Measurements from ENCODE around the gene HHATL.

DNA sequence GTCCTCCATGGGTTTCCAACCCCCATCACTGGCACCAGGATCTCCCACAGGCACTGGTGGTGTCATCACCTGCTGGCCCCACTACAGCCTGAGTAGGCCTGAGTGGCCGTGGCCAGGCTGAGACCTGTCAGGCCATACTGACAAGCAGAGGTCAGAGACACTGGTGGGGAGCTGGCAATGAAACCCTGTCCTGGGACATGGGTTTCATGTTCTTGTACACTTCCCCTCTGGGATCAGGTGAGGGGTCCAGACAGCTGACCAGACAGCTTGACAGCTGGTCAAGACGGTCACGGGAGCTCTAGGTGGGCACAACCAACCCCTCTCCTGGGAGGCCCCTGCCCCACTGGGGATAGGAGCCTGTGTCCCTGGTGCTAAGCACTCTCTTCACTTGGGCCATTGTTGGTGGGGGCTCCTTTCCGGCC lies 36.0 kb downstream of the HHATL start:
- TF ChIP-seq, protein P1, sequence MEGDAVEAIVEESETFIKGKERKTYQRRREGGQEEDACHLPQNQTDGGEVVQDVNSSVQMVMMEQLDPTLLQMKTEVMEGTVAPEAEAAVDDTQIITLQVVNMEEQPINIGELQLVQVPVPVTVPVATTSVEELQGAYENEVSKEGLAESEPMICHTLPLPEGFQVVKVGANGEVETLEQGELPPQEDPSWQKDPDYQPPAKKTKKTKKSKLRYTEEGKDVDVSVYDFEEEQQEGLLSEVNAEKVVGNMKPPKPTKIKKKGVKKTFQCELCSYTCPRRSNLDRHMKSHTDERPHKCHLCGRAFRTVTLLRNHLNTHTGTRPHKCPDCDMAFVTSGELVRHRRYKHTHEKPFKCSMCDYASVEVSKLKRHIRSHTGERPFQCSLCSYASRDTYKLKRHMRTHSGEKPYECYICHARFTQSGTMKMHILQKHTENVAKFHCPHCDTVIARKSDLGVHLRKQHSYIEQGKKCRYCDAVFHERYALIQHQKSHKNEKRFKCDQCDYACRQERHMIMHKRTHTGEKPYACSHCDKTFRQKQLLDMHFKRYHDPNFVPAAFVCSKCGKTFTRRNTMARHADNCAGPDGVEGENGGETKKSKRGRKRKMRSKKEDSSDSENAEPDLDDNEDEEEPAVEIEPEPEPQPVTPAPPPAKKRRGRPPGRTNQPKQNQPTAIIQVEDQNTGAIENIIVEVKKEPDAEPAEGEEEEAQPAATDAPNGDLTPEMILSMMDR (IDR thresholded peaks at IDR 0.05; ENCODE audit: insufficient read depth, low read depth, low read length) = no peak
- TF ChIP-seq EZH2 (IDR thresholded peaks at IDR 0.05; ENCODE audit: insufficient read depth, low read length) = no peak
